Stomach smooth muscle (tissue), 2 donors: Measurements from ENCODE around the gene ZNF438.
"Not testable (repeated sequence)": the region's sequence is repeated elsewhere in the genome, so short reads cannot be mapped to it uniquely, and the experiment has no call there.

Experiments used
- H3K27ac ChIP-seq: one replicate; pipeline ENCODE4 v1.7.0; 2013; ENCODE audit warnings: mild to moderate bottlenecking, low read length, inconsistent platforms
- H3K27me3 ChIP-seq, 2 donors: one replicate each; pipeline ENCODE4 v1.7.0; 2013; ENCODE audit warnings: low read length in 2 of 2; ENCODE audit not compliant: insufficient read depth in 2 of 2, control insufficient read depth in 1 of 2
- H3K36me3 ChIP-seq, 2 donors: one replicate each; pipeline ENCODE4 v1.7.0; 2013; ENCODE audit warnings: low read length in 2 of 2; ENCODE audit not compliant: control insufficient read depth in 2 of 2, insufficient read depth in 2 of 2
- H3K4me1 ChIP-seq: one replicate; pipeline ENCODE4 v1.7.0; 2013; ENCODE audit warnings: low read length; ENCODE audit not compliant: control insufficient read depth, insufficient read depth
- H3K4me3 ChIP-seq, 2 donors: one replicate each; pipeline ENCODE4 v1.7.0; 2013; ENCODE audit warnings: low read length in 2 of 2
- H3K9ac ChIP-seq, 2 donors: one replicate each; pipeline ENCODE4 v1.7.0; 2013; ENCODE audit warnings: low read length in 2 of 2, mild to moderate bottlenecking in 1 of 2
- H3K9me3 ChIP-seq, 2 donors: one replicate each; pipeline ENCODE4 v1.7.0; 2013; ENCODE audit warnings: low read length in 2 of 2; ENCODE audit not compliant: control insufficient read depth in 2 of 2
- donor health status: healthy.
- donor health status: Pancreatic carcinoma.

ZNF438 gene

DNA sequence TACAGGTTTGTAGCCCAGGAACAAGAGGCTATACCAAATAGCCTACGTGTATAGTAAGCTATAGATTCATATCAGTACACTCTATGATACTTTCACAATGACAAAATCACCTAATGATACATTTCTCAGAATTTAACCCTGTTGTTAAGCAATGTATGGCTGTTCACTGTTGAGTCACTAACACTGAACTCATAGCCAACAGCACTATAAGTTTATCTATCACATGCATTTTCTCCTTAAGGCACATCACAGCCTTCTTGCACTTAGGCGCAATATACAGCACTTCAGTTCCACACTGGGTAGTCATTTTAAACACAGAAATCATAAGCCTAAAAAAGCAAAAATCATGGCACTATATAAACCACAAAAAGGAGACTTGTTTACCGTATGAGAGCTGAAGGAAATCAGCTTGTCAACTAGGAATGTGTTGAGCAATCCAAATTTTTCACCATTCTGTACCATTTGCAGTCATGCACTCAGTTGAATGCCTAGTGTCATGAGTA lies 45.6 kb downstream of the ZNF438 start:
- no peaks in the 10 kb centered on the region for H3K9me3 ChIP-seq
- no peak overlapping the region for H3K4me3 ChIP-seq
- H3K9ac ChIP-seq = no peak overlapping the region
- no peak overlapping the region for H3K27ac ChIP-seq
- H3K27me3 ChIP-seq = no peaks in the 10 kb centered on the region
- H3K4me1 ChIP-seq = no peaks in the 10 kb centered on the region
- H3K36me3 ChIP-seq = peaks cover 0 to 2% of the 10 kb centered on the region in 2 donors

DNA sequence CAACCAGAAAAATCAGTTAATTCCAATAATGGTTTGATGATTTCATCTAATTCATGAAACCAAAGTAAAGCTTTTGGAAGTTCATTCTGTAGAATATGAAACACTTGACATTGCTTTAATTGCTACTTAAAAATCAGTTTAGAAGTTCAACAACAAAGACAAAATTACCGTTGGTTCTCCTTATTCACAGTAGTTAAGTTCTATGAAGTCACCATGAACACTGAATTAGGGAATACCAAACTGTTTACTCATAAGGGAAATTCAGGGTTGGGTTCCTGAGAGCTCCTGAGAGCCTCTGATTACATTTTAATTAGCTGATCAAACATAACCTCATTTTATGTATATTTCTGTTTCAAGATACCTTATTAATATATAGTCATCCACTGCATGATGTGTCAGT lies 46.2 kb downstream of the ZNF438 start:
- peaks cover 0 to 2% of the 10 kb centered on the region in 2 donors for H3K36me3 ChIP-seq
- no peak overlapping the region for H3K27ac ChIP-seq
- H3K9me3 ChIP-seq = no peaks in the 10 kb centered on the region
- H3K9ac ChIP-seq = no peak overlapping the region
- no peaks in the 10 kb centered on the region for H3K4me1 ChIP-seq
- no peaks in the 10 kb centered on the region for H3K27me3 ChIP-seq
- H3K4me3 ChIP-seq = no peak overlapping the region

DNA sequence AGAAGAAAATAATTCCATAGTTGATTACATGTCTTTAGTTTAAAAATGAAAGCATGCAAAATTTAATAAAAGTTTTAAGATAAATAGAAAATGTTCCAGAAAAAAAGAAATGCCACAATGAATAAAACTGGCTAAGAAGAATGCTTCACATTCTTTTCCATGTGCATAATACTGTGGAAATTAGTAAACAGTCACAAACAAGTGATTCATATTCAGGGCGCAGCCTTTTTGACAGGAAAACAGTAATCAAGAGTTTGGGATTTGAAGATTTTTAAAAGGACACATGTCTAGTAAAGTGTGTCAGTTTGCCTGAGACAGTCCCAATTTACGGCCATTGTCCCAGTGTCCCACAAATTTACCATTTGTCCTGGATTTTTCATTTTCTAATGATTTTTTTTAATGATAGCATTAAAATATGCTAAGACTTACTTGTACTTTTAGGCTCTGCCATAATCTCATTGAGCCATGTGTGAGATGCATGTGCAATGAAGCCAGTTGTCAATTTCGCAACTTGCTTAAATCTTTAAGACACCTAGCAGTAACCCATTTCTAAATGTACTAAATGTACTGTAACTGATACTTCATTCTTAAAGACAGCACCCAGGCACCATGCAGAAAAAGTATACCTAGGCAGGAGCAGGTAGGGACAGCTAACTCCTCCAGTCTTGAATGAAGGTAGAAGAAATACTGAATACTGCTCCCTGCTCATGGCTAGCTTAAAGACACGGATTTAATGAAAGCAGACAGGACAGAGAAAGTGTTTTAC lies 46.9 kb downstream of the ZNF438 start:
- no peak overlapping the region for H3K4me3 ChIP-seq
- H3K9ac ChIP-seq = no peak overlapping the region
- no peaks in the 10 kb centered on the region for H3K9me3 ChIP-seq
- no peak overlapping the region for H3K27ac ChIP-seq
- H3K36me3 ChIP-seq = peaks cover 0 to 2% of the 10 kb centered on the region in 2 donors
- H3K4me1 ChIP-seq = no peaks in the 10 kb centered on the region
- no peaks in the 10 kb centered on the region for H3K27me3 ChIP-seq

DNA sequence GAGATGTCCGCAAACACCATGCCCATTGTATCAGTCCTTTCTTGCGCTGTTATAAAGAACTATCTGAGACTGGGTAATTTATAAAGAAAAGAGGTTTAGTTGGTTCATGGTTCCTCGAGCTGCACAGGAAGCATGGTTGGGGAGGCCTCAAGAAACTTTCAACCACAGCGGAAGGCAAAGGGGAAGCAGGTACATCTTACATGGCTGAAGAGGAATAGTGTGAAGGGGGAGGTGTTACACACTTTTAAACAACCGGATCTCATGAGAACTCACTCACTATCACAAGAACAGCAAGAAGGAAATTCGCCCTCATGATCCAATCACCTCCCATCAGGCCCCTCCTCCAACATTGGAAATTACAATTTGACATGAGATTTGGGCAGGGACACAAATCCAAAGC lies 48.5 kb downstream of the ZNF438 start:
- not testable (repeated sequence) for H3K4me1 ChIP-seq

DNA sequence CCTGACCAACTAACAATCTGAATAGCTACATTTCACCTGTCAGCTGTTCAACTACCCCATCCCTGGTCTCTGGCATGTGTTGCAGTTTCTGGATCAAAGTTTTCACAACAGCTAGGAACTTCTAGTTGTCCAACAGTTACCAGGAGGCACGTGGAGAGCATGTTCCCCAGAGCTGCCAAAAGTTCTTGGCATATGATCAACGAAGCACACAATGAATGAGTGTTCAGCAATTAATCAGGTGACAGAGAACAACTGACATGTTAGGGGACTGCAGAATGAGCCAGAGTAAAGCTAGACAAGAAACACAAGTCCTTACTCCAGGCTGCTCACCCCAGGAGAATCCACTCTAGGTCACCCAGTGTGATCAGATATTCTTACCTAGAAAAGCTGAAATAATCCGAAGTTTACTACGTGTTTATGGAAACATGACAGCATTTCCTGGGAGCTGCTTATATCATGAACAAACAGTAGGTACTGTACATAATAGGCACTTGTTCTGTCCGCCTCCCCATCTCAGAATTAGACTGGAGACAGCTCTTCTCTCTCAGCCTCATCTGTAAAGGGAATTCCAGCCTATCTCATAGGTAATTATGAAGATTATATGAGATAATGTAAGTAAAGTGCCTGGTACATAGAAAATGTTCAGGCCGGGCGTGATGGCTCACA lies 50.6 kb downstream of the ZNF438 start:
- Histone ChIP-seq H3K9me3 (no peaks in the 10 kb centered on the region), H3K36me3 (peaks cover 0 to 2% of the 10 kb centered on the region in 2 donors), H3K4me1 (no peaks in the 10 kb centered on the region), H3K4me3 (no peak overlapping the region), H3K27me3 (no peaks in the 10 kb centered on the region), H3K9ac (no peak overlapping the region), H3K27ac (no peak overlapping the region)

More for the DNA sequence above, 48.5 kb downstream of the ZNF438 start:
- not testable (repeated sequence) for H3K9ac ChIP-seq, H3K9me3 ChIP-seq, H3K36me3 ChIP-seq, H3K27me3 ChIP-seq, H3K4me3 ChIP-seq, H3K27ac ChIP-seq

DNA sequence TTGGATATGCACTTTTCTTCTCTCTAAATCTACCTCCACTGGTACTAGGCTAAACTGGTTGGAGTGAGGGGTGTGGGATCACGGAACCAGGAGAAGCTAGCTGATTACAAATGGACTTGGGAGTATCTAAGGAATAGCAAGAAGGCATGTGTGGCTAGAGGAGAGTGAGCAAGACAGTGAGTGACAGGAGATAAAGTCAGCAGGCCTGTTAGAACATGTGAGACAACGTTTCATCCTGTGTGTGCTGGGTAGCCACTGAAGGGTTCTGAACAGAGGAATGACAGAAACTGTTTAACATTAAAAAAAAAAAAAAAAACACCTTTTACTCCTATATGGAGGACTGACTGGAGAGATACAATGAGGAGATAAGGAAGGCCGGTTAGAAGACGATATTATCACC lies 51.7 kb downstream of the ZNF438 start:
- H3K27ac ChIP-seq = no peak overlapping the region

DNA sequence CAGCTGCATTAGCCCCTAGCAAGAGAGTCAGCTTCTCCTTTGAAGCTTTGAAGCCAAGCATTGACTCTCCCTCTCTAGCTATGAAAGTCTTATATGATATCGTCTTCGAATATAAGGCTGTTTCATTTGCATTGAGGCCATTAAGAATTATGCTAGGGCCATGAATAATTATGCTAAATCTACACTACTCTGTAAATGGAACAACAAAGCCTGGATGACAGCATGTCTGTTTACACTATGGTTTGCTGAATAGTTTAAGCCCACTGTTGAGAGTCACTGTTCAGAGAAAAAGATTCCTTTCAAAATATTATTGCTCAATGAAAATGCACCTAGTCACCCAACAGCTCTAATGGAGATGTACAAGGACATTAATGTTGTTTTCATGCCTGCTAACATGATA lies 52.8 kb downstream of the ZNF438 start:
- Histone ChIP-seq H3K4me3 (no peak overlapping the region), H3K27ac (no peak overlapping the region), H3K4me1 (no peaks in the 10 kb centered on the region), H3K36me3 (peaks cover 0 to 2% of the 10 kb centered on the region in 2 donors), H3K27me3 (no peaks in the 10 kb centered on the region), H3K9me3 (no peaks in the 10 kb centered on the region), H3K9ac (no peak overlapping the region)

More for the DNA sequence above, 51.7 kb downstream of the ZNF438 start:
- Histone ChIP-seq H3K4me1 (no peaks in the 10 kb centered on the region), H3K36me3 (peaks cover 0 to 2% of the 10 kb centered on the region in 2 donors), H3K9me3 (no peaks in the 10 kb centered on the region), H3K9ac (no peak overlapping the region), H3K27me3 (no peaks in the 10 kb centered on the region), H3K4me3 (no peak overlapping the region)

DNA sequence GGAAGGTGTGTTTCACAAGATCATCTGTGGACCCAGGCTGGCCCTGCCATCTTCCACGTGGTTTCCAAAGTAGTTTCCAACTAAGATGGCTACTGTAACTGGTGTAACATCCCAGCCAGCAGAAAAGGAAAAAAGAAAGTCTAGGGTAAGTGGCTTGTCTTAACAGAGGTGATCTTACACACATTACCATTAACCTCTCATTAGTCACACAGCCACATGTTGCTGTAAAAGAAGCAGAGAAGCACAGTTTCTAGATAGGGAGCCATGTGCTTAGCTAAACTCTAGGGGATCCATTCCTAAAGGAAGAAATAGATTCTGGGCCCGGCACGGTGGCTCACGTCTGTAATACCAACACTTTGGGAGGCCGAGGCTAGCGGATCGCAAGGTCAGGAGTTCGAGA lies 54.3 kb downstream of the ZNF438 start:
- H3K27ac ChIP-seq = no peak overlapping the region
- no peak overlapping the region for H3K4me3 ChIP-seq
- no peaks in the 10 kb centered on the region for H3K27me3 ChIP-seq
- no peaks in the 10 kb centered on the region for H3K4me1 ChIP-seq
- no peak overlapping the region for H3K9ac ChIP-seq
- no peaks in the 10 kb centered on the region for H3K36me3 ChIP-seq
- no peaks in the 10 kb centered on the region for H3K9me3 ChIP-seq

DNA sequence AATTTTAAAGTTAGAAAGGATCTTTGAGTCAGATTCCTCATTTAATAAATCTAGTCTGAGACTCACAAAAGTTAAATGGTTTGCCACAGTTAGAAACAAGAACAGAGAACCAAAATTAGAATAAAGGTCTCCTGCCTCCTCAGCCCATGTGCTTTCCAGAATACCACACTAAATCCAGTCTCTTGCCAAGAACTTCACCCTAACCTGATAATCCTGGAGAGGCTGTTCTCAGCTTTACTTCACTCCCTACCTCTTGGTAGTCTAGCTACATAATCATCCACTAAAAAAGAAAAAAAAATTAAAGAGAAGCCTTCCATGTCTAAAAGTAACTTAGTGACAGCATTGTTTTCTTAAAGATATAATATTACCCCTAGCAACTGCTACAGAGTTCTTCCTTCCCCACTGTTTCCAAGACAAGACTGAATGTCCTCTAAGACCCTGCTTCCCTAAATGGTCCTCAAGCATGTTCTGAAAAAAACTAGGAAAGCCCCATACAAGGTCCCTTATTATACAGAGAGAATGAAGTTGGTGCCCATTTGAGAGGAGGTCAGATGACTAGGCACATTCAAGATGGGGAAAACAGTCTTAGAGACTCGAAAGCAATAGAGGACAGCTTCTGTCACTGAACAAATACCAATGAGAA lies 56.8 kb downstream of the ZNF438 start:
- H3K36me3 ChIP-seq = no peaks in the 10 kb centered on the region
- no peak overlapping the region for H3K4me3 ChIP-seq
- no peak overlapping the region for H3K27ac ChIP-seq
- H3K4me1 ChIP-seq = peaks cover 3% of the 10 kb centered on the region
- H3K9me3 ChIP-seq = no peaks in the 10 kb centered on the region
- no peaks in the 10 kb centered on the region for H3K27me3 ChIP-seq
- no peak overlapping the region for H3K9ac ChIP-seq

DNA sequence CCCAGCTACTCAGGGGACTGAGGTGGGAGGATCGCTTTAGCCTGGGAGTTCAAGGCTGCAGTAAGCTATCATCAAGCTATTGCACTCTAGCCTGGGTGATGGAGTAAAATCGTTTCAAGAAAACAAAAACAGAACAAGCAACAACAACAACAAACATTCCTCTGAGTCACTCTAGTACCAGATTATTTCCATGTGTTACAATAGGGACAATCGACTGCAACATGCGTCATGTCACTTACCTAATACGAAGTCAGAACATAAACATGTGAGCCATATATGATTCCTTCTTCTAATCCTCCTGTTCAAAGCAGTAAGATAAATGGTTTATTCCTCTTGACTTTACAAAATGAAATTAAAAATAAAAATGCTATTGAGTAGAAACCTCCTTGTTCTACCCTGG lies 57.3 kb downstream of the ZNF438 start:
- Histone ChIP-seq H3K4me1 (peaks cover 3% of the 10 kb centered on the region), H3K9ac (no peak overlapping the region), H3K36me3 (no peaks in the 10 kb centered on the region), H3K4me3 (no peak overlapping the region), H3K9me3 (no peaks in the 10 kb centered on the region), H3K27ac (no peak overlapping the region), H3K27me3 (no peaks in the 10 kb centered on the region)
